HCEC 1CT (cell line): ENCODE data around the gene DOCK4.

ENCODE experiments used
- DNase-seq: peaks from one replicate; pipeline ENCODE4 v3.0.0-alpha.2; 2017

Gene DOCK4

GRCh38 chr7:111694376-111694775 lies 511.8 kb downstream of the DOCK4 start:
- no peak for DNase-seq

GRCh38 chr7:111690364-111691111 lies 515.7 kb downstream of the DOCK4 start:
- DNase-seq, result no peak

DNA sequence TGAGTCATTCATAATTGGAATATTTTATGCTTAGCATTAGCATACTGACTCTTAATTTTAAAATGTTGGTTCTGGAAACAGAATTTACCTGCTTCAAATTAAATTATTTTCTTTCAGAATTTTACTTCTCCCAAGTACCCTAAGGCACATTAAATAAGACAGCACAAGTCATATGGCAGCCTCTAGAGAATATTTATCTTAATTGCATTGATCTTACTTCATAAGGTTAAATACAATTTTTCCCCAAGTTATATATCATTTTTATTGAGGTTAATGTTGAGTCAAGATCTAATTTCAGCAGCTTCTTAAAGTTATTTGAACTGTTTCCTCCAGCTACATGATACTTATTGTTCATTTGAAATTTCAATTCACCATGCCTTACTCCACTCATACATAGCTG lies 520.9 kb downstream of the DOCK4 start:
- DNase-seq, result no peak

- DNase-seq, result no peak
Observed at GRCh38 chr7:111682588-111683340, 523.4 kb downstream of the DOCK4 start.

DNA sequence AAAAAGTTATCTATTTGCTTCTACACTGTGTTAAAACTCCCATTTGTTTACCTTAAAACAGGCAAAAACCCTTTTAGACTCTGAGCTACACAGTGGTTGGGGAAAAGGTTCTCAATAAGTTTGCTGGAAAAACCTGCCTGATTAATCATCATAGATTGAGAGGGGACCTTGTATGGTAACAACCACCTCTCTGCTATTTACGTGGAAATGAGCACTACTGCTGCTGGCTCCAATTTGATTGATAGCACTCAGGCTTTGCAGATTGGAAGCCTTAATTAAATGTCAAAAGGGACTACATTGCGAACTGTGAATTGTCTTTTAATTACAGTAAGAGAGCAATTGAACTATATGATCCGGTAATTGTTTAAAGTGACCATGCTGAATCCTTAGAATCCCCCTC lies 525.0 kb downstream of the DOCK4 start:
- DNase-seq, result no peak

DNA sequence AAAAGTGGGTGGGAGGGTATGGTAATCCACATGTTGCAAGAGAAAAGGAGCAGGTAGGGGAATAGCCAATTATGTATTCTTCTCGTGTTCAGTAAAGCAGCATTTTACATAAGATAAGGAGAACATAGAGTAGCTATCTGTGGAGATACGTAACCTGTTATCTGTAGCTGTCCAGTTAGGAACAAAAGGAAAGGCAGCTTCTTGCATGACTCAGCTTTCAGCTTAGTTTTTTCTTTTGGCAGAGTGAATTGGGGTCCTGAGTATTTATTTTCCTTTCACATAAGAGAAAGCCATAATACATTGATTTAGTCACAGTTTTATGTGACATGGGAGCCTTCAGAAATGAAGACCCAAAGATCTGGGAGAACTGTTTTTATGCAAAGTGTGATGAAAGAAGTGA lies 527.2 kb downstream of the DOCK4 start:
- no peak for DNase-seq

DNA sequence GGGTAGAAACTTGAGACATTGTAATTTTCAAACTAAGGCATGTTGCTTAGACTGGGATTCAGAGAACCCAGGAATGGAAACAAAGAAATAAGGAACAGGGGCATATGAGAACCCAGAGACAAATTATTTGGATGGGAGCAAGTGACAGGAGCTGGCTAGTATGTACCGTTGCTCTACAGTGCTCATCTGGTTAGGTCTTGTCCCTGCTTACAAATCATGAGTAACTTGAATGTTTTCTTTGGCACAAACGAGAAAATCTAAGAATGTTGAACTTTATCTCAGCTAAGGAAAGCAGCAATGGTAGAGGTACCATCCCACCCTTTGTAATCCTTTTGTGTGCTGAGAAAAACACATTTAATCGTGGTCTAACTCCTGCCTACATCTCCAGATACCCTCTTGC lies 527.9 kb downstream of the DOCK4 start:
- DNase-seq, result peak; percentile 20

DNA sequence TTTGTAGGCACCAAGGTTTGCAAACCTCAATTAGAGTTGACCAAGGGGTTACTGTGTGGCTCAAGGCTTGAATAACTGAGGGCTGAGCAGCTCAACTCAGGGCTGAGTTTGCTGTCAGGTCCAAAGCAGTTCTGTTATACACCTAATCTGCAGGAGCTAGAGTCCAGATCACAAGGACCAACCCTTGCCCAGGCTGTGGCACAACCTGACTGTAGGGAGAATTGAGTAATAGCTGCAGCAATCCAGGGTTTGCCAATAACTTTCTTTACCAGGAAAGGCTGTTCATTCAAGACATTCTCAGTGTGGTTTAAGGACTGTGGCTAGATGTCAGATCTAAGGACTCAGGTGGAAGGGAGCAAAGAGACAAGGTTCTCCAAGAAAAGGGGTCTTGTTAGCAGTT lies 528.4 kb downstream of the DOCK4 start:
- DNase-seq, result no peak

GRCh38 chr7:111676811-111677210 lies 529.4 kb downstream of the DOCK4 start:
- DNase-seq, result no peak
